Fibroblast of gingiva (primary cell): ENCODE results near the gene WSB1.
"Not testable (repeated sequence)": the region's sequence is repeated elsewhere in the genome, so short reads cannot be mapped to it uniquely, and the experiment has no call there.

Source experiments
- DNase-seq: peaks from one replicate; pipeline ENCODE4 v3.0.0-alpha.2; 2011; ENCODE audit warnings: low read depth

Gene WSB1

GRCh38 chr17:27315796-27316465, 22.0 kb downstream of the WSB1 start:
- no peak for DNase-seq

- no peak for DNase-seq
Measured at GRCh38 chr17:27318228-27318627, 24.3 kb downstream of the WSB1 start.

GRCh38 chr17:27318633-27319032, 24.7 kb downstream of the WSB1 start:
- no peak for DNase-seq

- DNase-seq = peak; percentile 86
Measured at GRCh38 chr17:27319541-27320221, 25.8 kb downstream of the WSB1 start.

GRCh38 chr17:27320222-27320560, 26.3 kb downstream of the WSB1 start:
- no peak for DNase-seq

GRCh38 chr17:27321372-27321771, 27.5 kb downstream of the WSB1 start:
- DNase-seq = no peak

- no peak for DNase-seq
Measured at GRCh38 chr17:27322026-27322425, 28.1 kb downstream of the WSB1 start.

GRCh38 chr17:27322690-27323508, 29.0 kb downstream of the WSB1 start:
- no peak for DNase-seq

GRCh38 chr17:27323538-27324215, 29.8 kb downstream of the WSB1 start:
- DNase-seq = peak; percentile 76

- no peak for DNase-seq
Measured at GRCh38 chr17:27324771-27325339, 30.9 kb downstream of the WSB1 start.

GRCh38 chr17:27326051-27326450, 32.1 kb downstream of the WSB1 start:
- DNase-seq = no peak

GRCh38 chr17:27326585-27326984, 32.7 kb downstream of the WSB1 start:
- no peak for DNase-seq

GRCh38 chr17:27327397-27327796, 33.5 kb downstream of the WSB1 start:
- no peak for DNase-seq

- no peak for DNase-seq
Measured at GRCh38 chr17:27327871-27328270, 34.0 kb downstream of the WSB1 start.

- not testable (repeated sequence) for DNase-seq
Measured at GRCh38 chr17:27328686-27329085, 34.8 kb downstream of the WSB1 start.

GRCh38 chr17:27329146-27329805, 35.4 kb downstream of the WSB1 start:
- no peak for DNase-seq

GRCh38 chr17:27332047-27332393, 38.1 kb downstream of the WSB1 start:
- DNase-seq = no peak

GRCh38 chr17:27332485-27333409, 38.8 kb downstream of the WSB1 start:
- DNase-seq = peak; percentile 96

GRCh38 chr17:27333410-27333980, 39.6 kb downstream of the WSB1 start:
- DNase-seq = no peak

- DNase-seq = no peak
Measured at GRCh38 chr17:27336184-27336583, 42.3 kb downstream of the WSB1 start.
